ENCODE results near the gene MARCHF5.
A peak's percentile ranks its signal among the peaks of the same experiment; 100 is the strongest.

GRCh38 chr10:92291921-92292845 is 1.2 kb downstream of the MARCHF5 start:
- TF ChIP-seq POLR2A (IDR thresholded peaks at IDR 0.05), result no peak
- peak; percentile 30 to 70 (median 52) for TF ChIP-seq CTCF (IDR thresholded peaks at IDR 0.05)

Data from heart left ventricle (tissue), 13 donors.